Astrocyte of the cerebellum (primary cell): Measurements from ENCODE around the gene DNM3.

Source experiments
- DNase-seq: peaks from one replicate; pipeline ENCODE4 v3.0.0-alpha.2; 2011; ENCODE audit warnings: low read depth
- H3K4me3 ChIP-seq: 2 replicates; pipeline ENCODE4 v1.5.1; 2011; ENCODE audit warnings: mild to moderate bottlenecking, low read depth, low read length, moderate library complexity
- CTCF ChIP-seq: IDR thresholded peaks from 2 replicates; pipeline ENCODE4 v1.5.1; 2012; ENCODE audit warnings: low read length, low read depth, moderate library complexity, mild to moderate bottlenecking; ENCODE audit errors: missing control alignments
- in situ Hi-C: cut with HindIII; loops from 2 replicates; pipeline ENCODE4 v1.10.0; 2017; ENCODE audit warnings: low sequenced_read_pairs

Gene DNM3

GRCh38 chr1:172345077-172345476 lies 503.8 kb downstream of the DNM3 start:
- no peak overlapping the region for H3K4me3 ChIP-seq
- DNase-seq, result no peak
- no peak for TF ChIP-seq CTCF
- in situ Hi-C loops, result no loop called here

- in situ Hi-C loops, result no loop called here
- TF ChIP-seq CTCF, result no peak
- no peak overlapping the region for H3K4me3 ChIP-seq
- no peak for DNase-seq
Measured at GRCh38 chr1:172347416-172347815, 506.1 kb downstream of the DNM3 start.

- DNase-seq, result no peak
- no peak overlapping the region for H3K4me3 ChIP-seq
- in situ Hi-C loops, result no loop called here
- no peak for TF ChIP-seq CTCF
Measured at GRCh38 chr1:172350856-172351255, 509.6 kb downstream of the DNM3 start.

- DNase-seq, result no peak
- H3K4me3 ChIP-seq, result no peak overlapping the region
- TF ChIP-seq CTCF, result no peak
- in situ Hi-C loops, result no loop called here
Measured at GRCh38 chr1:172351346-172351745, 510.0 kb downstream of the DNM3 start.

- in situ Hi-C loops, result no loop called here
Measured at GRCh38 chr1:172351754-172352161, 510.5 kb downstream of the DNM3 start.

GRCh38 chr1:172352435-172352834 lies 511.1 kb downstream of the DNM3 start:
- H3K4me3 ChIP-seq, result no peak overlapping the region
- DNase-seq, result no peak
- in situ Hi-C loops, result no loop called here
- no peak for TF ChIP-seq CTCF

More at GRCh38 chr1:172351754-172352161, 510.5 kb downstream of the DNM3 start:
- DNase-seq, result no peak
- no peak overlapping the region for H3K4me3 ChIP-seq
- TF ChIP-seq CTCF, result no peak
